Transverse colon (tissue), 4 donors: ENCODE data around the gene FAM168B. TPM values are rescaled to one million over a fixed set of nuclear protein-coding genes. Genes with fewer than 3 reads are reported as not detected.

Experiments
- DNase-seq: peaks from one replicate; pipeline ENCODE4 v3.0.0-alpha.2; 2019
- H3K27ac ChIP-seq, 4 donors: fragments of 200-600 bp; sonication (generic); 2 replicates each; pipeline ENCODE4 v1.5.1; 2016 to 2018; ENCODE audit warnings: inconsistent platforms in 4 of 4
- H3K27me3 ChIP-seq: fragments of 200-600 bp; sonication (generic); 2 replicates; pipeline ENCODE4 v1.5.1; 2017; ENCODE audit warnings: inconsistent platforms
- H3K36me3 ChIP-seq, 4 donors: fragments of 200-600 bp; sonication (generic); 2 replicates each; pipeline ENCODE4 v1.5.1; 2017 to 2019; ENCODE audit warnings: inconsistent platforms in 4 of 4
- H3K4me1 ChIP-seq, 4 donors: fragments of 200-600 bp; sonication (generic); 2 replicates each; pipeline ENCODE4 v1.5.1; 2017 to 2020; ENCODE audit warnings: inconsistent platforms in 4 of 4
- H3K4me3 ChIP-seq, 4 donors: fragments of 200-600 bp; sonication (generic); 1 replicate in 1 of 4; 2 replicates in 3 of 4; pipeline versions ENCODE4 v1.5.1 to v1.6.1; 2017 to 2019; ENCODE audit warnings: inconsistent platforms in 4 of 4
- H3K9me3 ChIP-seq, 2 donors: fragments of 200-600 bp; sonication (generic); 2 replicates each; pipeline ENCODE4 v1.5.1; 2017 to 2019; ENCODE audit warnings: inconsistent platforms in 2 of 2
- CTCF ChIP-seq, 5 experiments: fragments of 200-600 bp in 3 of 5; fragments of 450-650 bp in 2 of 5; sonication (generic) in 3 of 5; IDR thresholded peaks; 1 replicate in 2 of 5; 2 replicates in 3 of 5; pipeline ENCODE4 v1.5.1; 2016 to 2017; ENCODE audit warnings: antibody characterized with exemption in 5 of 5, inconsistent platforms in 3 of 5, mild to moderate bottlenecking in 2 of 5, moderate library complexity in 1 of 5
- EP300 ChIP-seq: sonication (generic); formaldehyde crosslinking; IDR thresholded peaks from one replicate; pipeline ENCODE4 v1.6.1; 2017; ENCODE audit warnings: antibody characterized with exemption, low read depth
- POLR2A ChIP-seq: fragments of 450-650 bp; IDR thresholded peaks from one replicate; pipeline ENCODE4 v1.6.1; 2016; ENCODE audit warnings: antibody characterized with exemption, mild to moderate bottlenecking, moderate library complexity
- POLR2AphosphoS5 ChIP-seq, 3 donors: sonication (generic); formaldehyde crosslinking; IDR thresholded peaks; one replicate each; pipeline ENCODE4 v1.6.1; 2016; ENCODE audit warnings: antibody characterized with exemption in 3 of 3
- WGBS, 2 donors: methylation state at CpG; one replicate each; pipeline ENCODE4 v1.1.5; 2018; ENCODE audit warnings: low coverage in 1 of 2; 5-methylcytosine and 5-hydroxymethylcytosine counted together
- in situ Hi-C, 4 donors: fragments of 200-750 bp; cut with MboI; loops; one replicate each; pipeline versions ENCODE4 v1.15.0 to v1.15.1; 2017; ENCODE audit warnings: low sequenced_read_pairs in 3 of 4, low pct_ligation_motif_present in 1 of 4, low pct_unique_long_range_greater_than_20kb in 1 of 4
- intact Hi-C: fragments of 100-400 bp; cut with DNase I; formaldehyde crosslinking; loops from one replicate; pipeline ENCODE4 v1.15.1; 2023; ENCODE audit warnings: low total_unique reads
- total RNA-seq, 4 donors: library from RNA; depleted of rRNA; stranded (reverse); fragments of >200 nt; gene quantifications; one replicate each; pipeline ENCODE4 v1.1.0, GENCODE V29; 2016

The FAM168B gene
- total RNA-seq, 4 donors from 2014 or later = 31.6 to 124 (median 110) TPM

- no peak overlapping the region for H3K4me3 ChIP-seq
- peaks cover 0 to 10% (median 2%) of the 10 kb centered on the region in 4 donors for H3K4me1 ChIP-seq
- in situ Hi-C loops = no loop called here
- no peaks in the 10 kb centered on the region for H3K9me3 ChIP-seq
- WGBS, 2 donors = 86% methylated on average over 14 of the region's 14 CpGs; no CpG with 5 or more reads in 1 of the 2 donors
- peaks cover 32% of the 10 kb centered on the region for H3K27me3 ChIP-seq
- DNase-seq = no peak
- intact Hi-C loops = no loop called here
- TF ChIP-seq CTCF (IDR thresholded peaks at IDR 0.05) = no peak
- TF ChIP-seq POLR2AphosphoS5 (IDR thresholded peaks at IDR 0.05) = no peak
- no peak for TF ChIP-seq EP300
- TF ChIP-seq POLR2A = no peak
- H3K36me3 ChIP-seq = no peaks in the 10 kb centered on the region
- H3K27ac ChIP-seq = no peak overlapping the region
These were observed 51.7 kb downstream of the FAM168B start for GRCh38 chr2:131041402-131042147.

GRCh38 chr2:131040661-131041401, 52.4 kb downstream of the FAM168B start:
- TF ChIP-seq POLR2AphosphoS5 (IDR thresholded peaks at IDR 0.05) = no peak
- Histone ChIP-seq H3K4me1 (peaks cover 0 to 10% (median 2%) of the 10 kb centered on the region in 4 donors), H3K36me3 (no peaks in the 10 kb centered on the region), H3K4me3 (no peak overlapping the region), H3K27ac (no peak overlapping the region), H3K27me3 (peaks cover 39% of the 10 kb centered on the region), H3K9me3 (no peaks in the 10 kb centered on the region)
- WGBS, 2 donors = 70% methylated on average over 20 of the region's 23 CpGs; no CpG with 5 or more reads in 1 of the 2 donors
- intact Hi-C loops = no loop called here
- DNase-seq = no peak
- in situ Hi-C loops = no loop called here

GRCh38 chr2:131039908-131040660, 53.2 kb downstream of the FAM168B start:
- Histone ChIP-seq H3K4me3 (peak overlapping the region in 1 of 4 donors; percentile 7), H3K4me1 (peaks cover 0 to 18% (median 8%) of the 10 kb centered on the region in 4 donors), H3K9me3 (no peaks in the 10 kb centered on the region), H3K27ac (no peak overlapping the region), H3K27me3 (peaks cover 47% of the 10 kb centered on the region), H3K36me3 (no peaks in the 10 kb centered on the region)
- DNase-seq = no peak
- TF ChIP-seq POLR2A = no peak
- no peak for TF ChIP-seq CTCF (IDR thresholded peaks at IDR 0.05)
- TF ChIP-seq EP300 = no peak
- TF ChIP-seq POLR2AphosphoS5 (IDR thresholded peaks at IDR 0.05) = no peak
- intact Hi-C loops (no loop called here), in situ Hi-C loops (no loop called here)
- WGBS, 2 donors = 73% methylated on average over 69 of the region's 75 CpGs; no CpG with 5 or more reads in 1 of the 2 donors

- in situ Hi-C loops (no loop called here), intact Hi-C loops (no loop called here)
- Histone ChIP-seq H3K9me3 (no peaks in the 10 kb centered on the region), H3K36me3 (no peaks in the 10 kb centered on the region), H3K4me1 (peaks cover 0 to 19% (median 8%) of the 10 kb centered on the region in 4 donors), H3K4me3 (peak overlapping the region in 1 of 4 donors; percentile 7), H3K27me3 (peaks cover 50% of the 10 kb centered on the region), H3K27ac (no peak overlapping the region)
- TF ChIP-seq POLR2A = no peak
- no peak for TF ChIP-seq EP300
- no peak for TF ChIP-seq CTCF (IDR thresholded peaks at IDR 0.05)
- TF ChIP-seq POLR2AphosphoS5 (IDR thresholded peaks at IDR 0.05) = no peak
- 71% methylated on average over 23 of the region's 23 CpGs; no CpG with 5 or more reads in 1 of the 2 donors for WGBS, 2 donors
- DNase-seq = no peak
These were observed 53.7 kb downstream of the FAM168B start for GRCh38 chr2:131039535-131039907.
